PFSK-1 (cell line): ENCODE results near the gene FSCB.

ENCODE experiments used
- FOXP2 ChIP-seq: optimal IDR thresholded peaks from 2 replicates; pipeline ENCODE3; 2011; ENCODE audit warnings: borderline replicate concordance, control low read depth, inconsistent platforms; ENCODE audit not compliant: insufficient read depth; ENCODE audit errors: extremely low read length, extremely low read depth
- POLR2AphosphoS5 ChIP-seq: IDR thresholded peaks from 2 replicates; pipeline ENCODE4 v1.6.1; 2012; ENCODE audit warnings: low read depth, mild to moderate bottlenecking, control low read depth, low read length, moderate library complexity
- SIN3A ChIP-seq: IDR thresholded peaks from 2 replicates; pipeline ENCODE4 v1.6.1; 2012; ENCODE audit warnings: mild to moderate bottlenecking, low read length, moderate library complexity, borderline replicate concordance; ENCODE audit not compliant: insufficient read depth
- TAF1 ChIP-seq: IDR thresholded peaks from 2 replicates; pipeline ENCODE4 v1.6.1; 2012; ENCODE audit warnings: low read length, control low read depth, borderline replicate concordance; ENCODE audit not compliant: insufficient read depth
- TF ChIP-seq, protein P1 (sequence below), 2 experiments: IDR thresholded peaks; 2 replicates each; pipeline versions ENCODE4 v1.6.1 to v1.8.0; 2011 to 2012; ENCODE audit warnings: low read depth in 2 of 2, low read length in 2 of 2, control low read depth in 1 of 2, inconsistent platforms in 1 of 2, mild to moderate bottlenecking in 1 of 2, moderate library complexity in 1 of 2; ENCODE audit not compliant: insufficient read depth in 1 of 2

DNA sequence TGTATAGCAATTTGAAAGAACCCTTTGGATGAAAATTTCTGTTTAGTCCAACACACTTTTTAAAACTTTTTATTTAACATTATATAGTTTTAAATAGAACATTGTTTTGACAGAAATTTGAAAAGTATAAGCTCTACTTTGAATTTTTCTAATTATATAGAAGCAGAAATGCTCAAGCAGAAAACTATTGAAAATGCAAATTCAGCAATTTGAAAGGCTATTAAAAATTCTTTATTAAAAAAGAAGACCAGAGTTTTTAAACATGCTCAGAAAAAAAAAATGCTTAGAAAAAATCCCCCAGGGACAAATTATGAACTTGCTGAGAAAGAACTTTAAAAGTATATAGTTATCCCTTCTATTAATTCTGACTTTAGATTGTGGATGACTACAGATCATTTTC lies 21.1 kb upstream of the FSCB start:
- TF ChIP-seq TAF1 (no peak), POLR2AphosphoS5 (no peak), SIN3A (no peak), FOXP2 (no peak)
- TF ChIP-seq, protein P1, sequence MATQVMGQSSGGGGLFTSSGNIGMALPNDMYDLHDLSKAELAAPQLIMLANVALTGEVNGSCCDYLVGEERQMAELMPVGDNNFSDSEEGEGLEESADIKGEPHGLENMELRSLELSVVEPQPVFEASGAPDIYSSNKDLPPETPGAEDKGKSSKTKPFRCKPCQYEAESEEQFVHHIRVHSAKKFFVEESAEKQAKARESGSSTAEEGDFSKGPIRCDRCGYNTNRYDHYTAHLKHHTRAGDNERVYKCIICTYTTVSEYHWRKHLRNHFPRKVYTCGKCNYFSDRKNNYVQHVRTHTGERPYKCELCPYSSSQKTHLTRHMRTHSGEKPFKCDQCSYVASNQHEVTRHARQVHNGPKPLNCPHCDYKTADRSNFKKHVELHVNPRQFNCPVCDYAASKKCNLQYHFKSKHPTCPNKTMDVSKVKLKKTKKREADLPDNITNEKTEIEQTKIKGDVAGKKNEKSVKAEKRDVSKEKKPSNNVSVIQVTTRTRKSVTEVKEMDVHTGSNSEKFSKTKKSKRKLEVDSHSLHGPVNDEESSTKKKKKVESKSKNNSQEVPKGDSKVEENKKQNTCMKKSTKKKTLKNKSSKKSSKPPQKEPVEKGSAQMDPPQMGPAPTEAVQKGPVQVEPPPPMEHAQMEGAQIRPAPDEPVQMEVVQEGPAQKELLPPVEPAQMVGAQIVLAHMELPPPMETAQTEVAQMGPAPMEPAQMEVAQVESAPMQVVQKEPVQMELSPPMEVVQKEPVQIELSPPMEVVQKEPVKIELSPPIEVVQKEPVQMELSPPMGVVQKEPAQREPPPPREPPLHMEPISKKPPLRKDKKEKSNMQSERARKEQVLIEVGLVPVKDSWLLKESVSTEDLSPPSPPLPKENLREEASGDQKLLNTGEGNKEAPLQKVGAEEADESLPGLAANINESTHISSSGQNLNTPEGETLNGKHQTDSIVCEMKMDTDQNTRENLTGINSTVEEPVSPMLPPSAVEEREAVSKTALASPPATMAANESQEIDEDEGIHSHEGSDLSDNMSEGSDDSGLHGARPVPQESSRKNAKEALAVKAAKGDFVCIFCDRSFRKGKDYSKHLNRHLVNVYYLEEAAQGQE (IDR thresholded peaks at IDR 0.05; ENCODE audit: insufficient read depth in 1 of 2, low read depth in 2 of 2, low read length in 2 of 2), result no peak
